Activated CD8-positive, alpha-beta T cell treated with anti-CD3 and anti-CD28 coated beads for 36 hours (primary cell): ENCODE results near the gene GALR3. TPM values are rescaled to one million over a fixed set of nuclear protein-coding genes. Genes with fewer than 3 reads are reported as not detected.

Experiments
- ATAC-seq: fragments of 200-7000 bp; cut with Tn5 transposase; one replicate; pipeline ENCODE4 v1.10.0; 2021; ENCODE audit warnings: mild to moderate bottlenecking, moderate library complexity
- CTCF ChIA-PET: fragments of 350-600 bp; sonication (Branson Sonifier 250); formaldehyde crosslinking; loops from one replicate; lab custom pipeline; 2021; ENCODE audit warnings: antibody characterized with exemption; lab: Charles Lee
- POLR2A ChIA-PET: fragments of 350-600 bp; sonication (Branson Sonifier 250); formaldehyde crosslinking; loops from one replicate; lab custom pipeline; 2021; ENCODE audit warnings: antibody characterized with exemption; lab: Charles Lee
- DNase-seq: peaks from one replicate; pipeline ENCODE4 v3.0.0-alpha.2; 2020
- H3K27ac Mint-ChIP-seq: one replicate; pipeline ENCODE4 v1.8.0; 2021; ENCODE audit warnings: mild to moderate bottlenecking, mixed read lengths
- H3K27me3 Mint-ChIP-seq: one replicate; pipeline ENCODE4 v1.8.0; 2021; ENCODE audit warnings: mixed read lengths
- H3K36me3 Mint-ChIP-seq: one replicate; pipeline ENCODE4 v1.8.0; 2021; ENCODE audit warnings: low read depth, mixed read lengths
- H3K4me1 Mint-ChIP-seq: one replicate; pipeline ENCODE4 v1.8.0; 2021; ENCODE audit warnings: low read depth, mixed read lengths
- H3K4me3 Mint-ChIP-seq: one replicate; pipeline ENCODE4 v1.8.0; 2021; ENCODE audit warnings: mild to moderate bottlenecking, moderate library complexity, mixed read lengths
- H3K9me3 Mint-ChIP-seq: one replicate; pipeline ENCODE4 v1.8.0; 2021; ENCODE audit warnings: mixed read lengths
- CTCF ChIP-seq: fragments of 200-600 bp; IDR thresholded peaks from one replicate; pipeline ENCODE4 v1.8.0; 2022; ENCODE audit warnings: antibody characterized with exemption, mild to moderate bottlenecking
- intact Hi-C: fragments of 100-400 bp; cut with micrococcal nuclease; formaldehyde crosslinking; loops from one replicate; pipeline ENCODE4 v1.10.0; 2022
- total RNA-seq, 2 experiments: library from RNA; stranded (reverse); gene quantifications; one replicate each; pipeline ENCODE4 v1.2.3, GENCODE V29; 2021

The GALR3 gene
- total RNA-seq, 2 experiments from 2014 or later = not detected

- Mint-ChIP-seq H3K36me3 (peaks cover 2% of the 10 kb centered on the region), H3K4me1 (peaks cover 11% of the 10 kb centered on the region), H3K27ac (no peak overlapping the region), H3K9me3 (no peaks in the 10 kb centered on the region), H3K4me3 (no peak overlapping the region), H3K27me3 (peaks cover 23% of the 10 kb centered on the region)
- no peak for DNase-seq
- TF ChIP-seq CTCF = no peak
- intact Hi-C loops = no loop called here
- POLR2A ChIA-PET = no interaction called here
- no peak for ATAC-seq
- CTCF ChIA-PET = no interaction called here
Observed at GRCh38 chr22:37811867-37812266, 11.3 kb upstream of the GALR3 start.

- intact Hi-C loops = no loop called here
- Mint-ChIP-seq H3K4me3 (no peak overlapping the region), H3K27ac (no peak overlapping the region), H3K27me3 (peaks cover 18% of the 10 kb centered on the region), H3K36me3 (peaks cover 2% of the 10 kb centered on the region), H3K4me1 (peaks cover 9% of the 10 kb centered on the region), H3K9me3 (no peaks in the 10 kb centered on the region)
- ChIA-PET CTCF (interaction anchor here (1.9 kb wide), 1 partner anchor 141 kb away, joined by 4 read pairs; no protein-coding TSS in a partner anchor), POLR2A (no interaction called here)
- ATAC-seq (no peak), DNase-seq (no peak)
- no peak for TF ChIP-seq CTCF
Observed at GRCh38 chr22:37812869-37813678, 10.1 kb upstream of the GALR3 start.

GRCh38 chr22:37815593-37815992, 7.6 kb upstream of the GALR3 start:
- intact Hi-C loops = loop anchor here (5.0 kb wide), 2 partner anchors 47 to 117 kb away; no protein-coding TSS in a partner anchor
- ATAC-seq (no peak), DNase-seq (no peak)
- no peaks in the 10 kb centered on the region for H3K9me3 Mint-ChIP-seq
- peaks cover 2% of the 10 kb centered on the region for H3K36me3 Mint-ChIP-seq
- H3K4me3 Mint-ChIP-seq = no peak overlapping the region
- ChIA-PET CTCF (interaction anchor here (0.8 to 5.2 kb wide), 6 partner anchors 8 to 179 kb away, joined by 3 to 89 read pairs (median 4); partner anchors contain the start of gene GCAT), POLR2A (interaction anchor here (0.7 kb wide), 1 partner anchor 13 kb away, joined by 3 read pairs; no protein-coding TSS in a partner anchor)
- TF ChIP-seq CTCF = no peak
- H3K27me3 Mint-ChIP-seq = peaks cover 20% of the 10 kb centered on the region
- peaks cover 10% of the 10 kb centered on the region for H3K4me1 Mint-ChIP-seq
- no peak overlapping the region for H3K27ac Mint-ChIP-seq

- CTCF ChIA-PET = interaction anchor here (0.7 to 5.2 kb wide), 29 partner anchors 9 to 180 kb away, joined by 3 to 89 read pairs (median 4); partner anchors contain the start of genes GCAT, MICALL1 and POLR2F
- no peak for ATAC-seq
- Mint-ChIP-seq H3K27ac (no peak overlapping the region), H3K36me3 (peaks cover 2% of the 10 kb centered on the region), H3K9me3 (no peaks in the 10 kb centered on the region), H3K4me3 (no peak overlapping the region), H3K27me3 (peaks cover 20% of the 10 kb centered on the region), H3K4me1 (peaks cover 10% of the 10 kb centered on the region)
- POLR2A ChIA-PET = interaction anchor here (0.7 kb wide), 2 partner anchors 12 to 148 kb away, joined by 3 read pairs; no protein-coding TSS in a partner anchor
- intact Hi-C loops = loop anchor here (5.0 kb wide), 2 partner anchors 46 to 116 kb away; no protein-coding TSS in a partner anchor
- DNase-seq = no peak
- TF ChIP-seq CTCF = no peak
Observed at GRCh38 chr22:37816543-37817180, 6.5 kb upstream of the GALR3 start.
